ENCODE results near the gene VSIG8.

Gene VSIG8

DNA sequence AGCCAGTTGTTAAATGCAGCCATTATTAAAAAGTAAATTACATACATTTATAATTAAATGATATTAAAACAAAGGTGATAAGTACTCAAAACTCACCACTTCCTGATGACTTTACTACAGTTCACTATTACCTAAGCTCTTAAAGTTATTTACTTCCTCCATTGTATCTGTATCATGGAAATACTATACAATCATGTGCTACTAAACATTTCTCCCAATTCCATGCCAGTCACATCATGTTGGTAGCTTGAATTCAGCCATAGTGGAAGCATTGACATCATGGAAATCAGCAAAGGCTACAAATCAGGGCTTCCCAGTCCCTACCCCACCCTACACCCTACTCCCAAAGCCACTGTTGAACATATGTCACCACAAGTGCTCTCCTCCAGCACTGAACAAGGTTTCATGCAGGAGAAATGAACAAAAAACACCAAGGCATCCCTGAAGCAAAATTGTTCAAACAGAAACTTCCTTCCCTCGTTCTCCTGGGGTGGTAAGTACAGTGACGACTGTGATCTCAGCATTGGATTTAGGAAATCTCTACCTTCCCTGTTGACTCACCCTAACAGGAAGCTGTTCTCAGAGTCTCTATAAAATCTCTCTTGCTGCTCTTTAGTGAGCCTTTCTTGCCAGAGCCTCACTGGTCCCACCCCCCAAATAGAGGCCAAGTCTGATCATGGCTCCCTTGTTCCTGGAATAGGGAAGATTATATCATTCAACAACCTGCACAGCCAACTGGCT lies 12.7 kb downstream of the VSIG8 start:
- no peak for TF ChIP-seq CSDC2 (CRISPR knock-in tag; IDR thresholded peaks at IDR 0.05)
- no peak for TF ChIP-seq ZFP3 (CRISPR knock-in tag; IDR thresholded peaks at IDR 0.05)
- no peak for TF ChIP-seq ZC3H10 (CRISPR knock-in tag; IDR thresholded peaks at IDR 0.05)
- no peak for TF ChIP-seq PPARA (CRISPR knock-in tag; IDR thresholded peaks at IDR 0.05; ENCODE audit: borderline replicate concordance)
- TF ChIP-seq, protein P1, sequence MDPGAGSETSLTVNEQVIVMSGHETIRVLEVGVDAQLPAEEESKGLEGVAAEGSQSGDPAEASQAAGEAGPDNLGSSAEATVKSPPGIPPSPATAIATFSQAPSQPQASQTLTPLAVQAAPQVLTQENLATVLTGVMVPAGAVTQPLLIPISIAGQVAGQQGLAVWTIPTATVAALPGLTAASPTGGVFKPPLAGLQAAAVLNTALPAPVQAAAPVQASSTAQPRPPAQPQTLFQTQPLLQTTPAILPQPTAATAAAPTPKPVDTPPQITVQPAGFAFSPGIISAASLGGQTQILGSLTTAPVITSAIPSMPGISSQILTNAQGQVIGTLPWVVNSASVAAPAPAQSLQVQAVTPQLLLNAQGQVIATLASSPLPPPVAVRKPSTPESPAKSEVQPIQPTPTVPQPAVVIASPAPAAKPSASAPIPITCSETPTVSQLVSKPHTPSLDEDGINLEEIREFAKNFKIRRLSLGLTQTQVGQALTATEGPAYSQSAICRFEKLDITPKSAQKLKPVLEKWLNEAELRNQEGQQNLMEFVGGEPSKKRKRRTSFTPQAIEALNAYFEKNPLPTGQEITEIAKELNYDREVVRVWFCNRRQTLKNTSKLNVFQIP (CRISPR knock-in tag; IDR thresholded peaks at IDR 0.05; ENCODE audit: borderline replicate concordance, low read depth), result no peak
- TF ChIP-seq OSR1 (CRISPR knock-in tag; IDR thresholded peaks at IDR 0.05), result no peak
- no peak for TF ChIP-seq SNAI2 (CRISPR knock-in tag; IDR thresholded peaks at IDR 0.05)
- TF ChIP-seq ESRRG (CRISPR knock-in tag; IDR thresholded peaks at IDR 0.05), result no peak
- TF ChIP-seq, protein P2, sequence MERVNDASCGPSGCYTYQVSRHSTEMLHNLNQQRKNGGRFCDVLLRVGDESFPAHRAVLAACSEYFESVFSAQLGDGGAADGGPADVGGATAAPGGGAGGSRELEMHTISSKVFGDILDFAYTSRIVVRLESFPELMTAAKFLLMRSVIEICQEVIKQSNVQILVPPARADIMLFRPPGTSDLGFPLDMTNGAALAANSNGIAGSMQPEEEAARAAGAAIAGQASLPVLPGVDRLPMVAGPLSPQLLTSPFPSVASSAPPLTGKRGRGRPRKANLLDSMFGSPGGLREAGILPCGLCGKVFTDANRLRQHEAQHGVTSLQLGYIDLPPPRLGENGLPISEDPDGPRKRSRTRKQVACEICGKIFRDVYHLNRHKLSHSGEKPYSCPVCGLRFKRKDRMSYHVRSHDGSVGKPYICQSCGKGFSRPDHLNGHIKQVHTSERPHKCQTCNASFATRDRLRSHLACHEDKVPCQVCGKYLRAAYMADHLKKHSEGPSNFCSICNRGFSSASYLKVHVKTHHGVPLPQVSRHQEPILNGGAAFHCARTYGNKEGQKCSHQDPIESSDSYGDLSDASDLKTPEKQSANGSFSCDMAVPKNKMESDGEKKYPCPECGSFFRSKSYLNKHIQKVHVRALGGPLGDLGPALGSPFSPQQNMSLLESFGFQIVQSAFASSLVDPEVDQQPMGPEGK (CRISPR knock-in tag; IDR thresholded peaks at IDR 0.05; ENCODE audit: borderline replicate concordance), result no peak
- no peak for TF ChIP-seq ZFP30 (CRISPR knock-in tag; IDR thresholded peaks at IDR 0.05)
- no peak for TF ChIP-seq RARB (CRISPR knock-in tag; IDR thresholded peaks at IDR 0.05)
- no peak for TF ChIP-seq TCF4 (CRISPR knock-in tag; IDR thresholded peaks at IDR 0.05; ENCODE audit: borderline replicate concordance)
- TF ChIP-seq, protein P3, sequence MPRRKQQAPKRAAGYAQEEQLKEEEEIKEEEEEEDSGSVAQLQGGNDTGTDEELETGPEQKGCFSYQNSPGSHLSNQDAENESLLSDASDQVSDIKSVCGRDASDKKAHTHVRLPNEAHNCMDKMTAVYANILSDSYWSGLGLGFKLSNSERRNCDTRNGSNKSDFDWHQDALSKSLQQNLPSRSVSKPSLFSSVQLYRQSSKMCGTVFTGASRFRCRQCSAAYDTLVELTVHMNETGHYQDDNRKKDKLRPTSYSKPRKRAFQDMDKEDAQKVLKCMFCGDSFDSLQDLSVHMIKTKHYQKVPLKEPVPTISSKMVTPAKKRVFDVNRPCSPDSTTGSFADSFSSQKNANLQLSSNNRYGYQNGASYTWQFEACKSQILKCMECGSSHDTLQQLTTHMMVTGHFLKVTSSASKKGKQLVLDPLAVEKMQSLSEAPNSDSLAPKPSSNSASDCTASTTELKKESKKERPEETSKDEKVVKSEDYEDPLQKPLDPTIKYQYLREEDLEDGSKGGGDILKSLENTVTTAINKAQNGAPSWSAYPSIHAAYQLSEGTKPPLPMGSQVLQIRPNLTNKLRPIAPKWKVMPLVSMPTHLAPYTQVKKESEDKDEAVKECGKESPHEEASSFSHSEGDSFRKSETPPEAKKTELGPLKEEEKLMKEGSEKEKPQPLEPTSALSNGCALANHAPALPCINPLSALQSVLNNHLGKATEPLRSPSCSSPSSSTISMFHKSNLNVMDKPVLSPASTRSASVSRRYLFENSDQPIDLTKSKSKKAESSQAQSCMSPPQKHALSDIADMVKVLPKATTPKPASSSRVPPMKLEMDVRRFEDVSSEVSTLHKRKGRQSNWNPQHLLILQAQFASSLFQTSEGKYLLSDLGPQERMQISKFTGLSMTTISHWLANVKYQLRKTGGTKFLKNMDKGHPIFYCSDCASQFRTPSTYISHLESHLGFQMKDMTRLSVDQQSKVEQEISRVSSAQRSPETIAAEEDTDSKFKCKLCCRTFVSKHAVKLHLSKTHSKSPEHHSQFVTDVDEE (CRISPR knock-in tag; IDR thresholded peaks at IDR 0.05), result no peak
- TF ChIP-seq ZNF565 (CRISPR knock-in tag; conservative IDR thresholded peaks at IDR 0.05; ENCODE audit: low read depth), result no peak
- TF ChIP-seq ZNF8 (CRISPR knock-in tag; IDR thresholded peaks at IDR 0.05), result no peak
- TF ChIP-seq ISL1 (CRISPR knock-in tag; IDR thresholded peaks at IDR 0.05), result no peak
- TF ChIP-seq ZNF70 (CRISPR knock-in tag; IDR thresholded peaks at IDR 0.05), result no peak
- TF ChIP-seq TOX (CRISPR knock-in tag; IDR thresholded peaks at IDR 0.05; ENCODE audit: borderline replicate concordance), result no peak
- no peak for TF ChIP-seq GLIS3 (CRISPR knock-in tag; IDR thresholded peaks at IDR 0.05)
- no peak for TF ChIP-seq BACH2 (CRISPR knock-in tag; IDR thresholded peaks at IDR 0.05; ENCODE audit: borderline replicate concordance)
- ATAC-seq, result no peak

DNA sequence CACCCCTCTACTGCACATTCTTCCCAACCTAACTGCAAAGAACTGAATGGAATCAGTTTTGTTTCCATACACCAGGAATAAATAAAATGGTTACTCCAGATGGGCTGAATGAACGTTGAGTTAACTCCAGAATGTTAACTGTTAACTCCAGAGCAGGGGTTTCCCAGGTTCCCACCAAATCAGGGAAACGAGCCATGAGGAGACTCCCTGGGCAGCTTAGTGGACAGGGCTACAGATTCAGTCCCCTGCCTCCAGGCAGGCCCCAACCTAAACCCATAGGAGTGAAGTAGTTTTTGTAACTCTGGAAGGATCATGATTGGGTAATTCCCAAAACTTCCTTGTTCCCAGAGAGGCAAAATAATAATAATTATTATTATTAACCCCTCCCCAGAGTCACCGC lies 14.1 kb downstream of the VSIG8 start:
- TF ChIP-seq ZNF8 (CRISPR knock-in tag; IDR thresholded peaks at IDR 0.05), result no peak
- TF ChIP-seq, protein P3 (CRISPR knock-in tag; IDR thresholded peaks at IDR 0.05), result no peak
- TF ChIP-seq, protein P1 (CRISPR knock-in tag; IDR thresholded peaks at IDR 0.05; ENCODE audit: borderline replicate concordance, low read depth), result no peak
- TF ChIP-seq, protein P4, sequence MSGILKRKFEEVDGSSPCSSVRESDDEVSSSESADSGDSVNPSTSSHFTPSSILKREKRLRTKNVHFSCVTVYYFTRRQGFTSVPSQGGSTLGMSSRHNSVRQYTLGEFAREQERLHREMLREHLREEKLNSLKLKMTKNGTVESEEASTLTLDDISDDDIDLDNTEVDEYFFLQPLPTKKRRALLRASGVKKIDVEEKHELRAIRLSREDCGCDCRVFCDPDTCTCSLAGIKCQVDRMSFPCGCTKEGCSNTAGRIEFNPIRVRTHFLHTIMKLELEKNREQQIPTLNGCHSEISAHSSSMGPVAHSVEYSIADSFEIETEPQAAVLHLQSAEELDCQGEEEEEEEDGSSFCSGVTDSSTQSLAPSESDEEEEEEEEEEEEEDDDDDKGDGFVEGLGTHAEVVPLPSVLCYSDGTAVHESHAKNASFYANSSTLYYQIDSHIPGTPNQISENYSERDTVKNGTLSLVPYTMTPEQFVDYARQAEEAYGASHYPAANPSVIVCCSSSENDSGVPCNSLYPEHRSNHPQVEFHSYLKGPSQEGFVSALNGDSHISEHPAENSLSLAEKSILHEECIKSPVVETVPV (CRISPR knock-in tag; IDR thresholded peaks at IDR 0.05), result no peak
- TF ChIP-seq SNAI2 (CRISPR knock-in tag; IDR thresholded peaks at IDR 0.05), result no peak
- TF ChIP-seq CSDC2 (CRISPR knock-in tag; IDR thresholded peaks at IDR 0.05), result no peak
- no peak for TF ChIP-seq ZC3H10 (CRISPR knock-in tag; IDR thresholded peaks at IDR 0.05)
- no peak for TF ChIP-seq BACH2 (CRISPR knock-in tag; IDR thresholded peaks at IDR 0.05; ENCODE audit: borderline replicate concordance)
- no peak for TF ChIP-seq RARB (CRISPR knock-in tag; IDR thresholded peaks at IDR 0.05)
- TF ChIP-seq ZNF70 (CRISPR knock-in tag; IDR thresholded peaks at IDR 0.05), result no peak
- TF ChIP-seq ESRRG (CRISPR knock-in tag; IDR thresholded peaks at IDR 0.05), result no peak
- TF ChIP-seq ARNTL (CRISPR knock-in tag; IDR thresholded peaks at IDR 0.05; ENCODE audit: borderline replicate concordance, low read depth), result no peak
- no peak for ATAC-seq

Measured in SK-N-SH treated with all-trans-retinoic acid at 6 μM for 48 hours (cell line).